ENCODE data around the gene SIPA1. TPM values are rescaled to one million over a fixed set of nuclear protein-coding genes. Genes with fewer than 3 reads are reported as not detected.

SIPA1 gene
- total and polyA plus RNA-seq, 2 of the 13 experiments (the other 11 are each of a cell fraction or from before 2014, with no cell fraction given): 5.8 to 7.7 TPM

- TF ChIP-seq, protein P1, sequence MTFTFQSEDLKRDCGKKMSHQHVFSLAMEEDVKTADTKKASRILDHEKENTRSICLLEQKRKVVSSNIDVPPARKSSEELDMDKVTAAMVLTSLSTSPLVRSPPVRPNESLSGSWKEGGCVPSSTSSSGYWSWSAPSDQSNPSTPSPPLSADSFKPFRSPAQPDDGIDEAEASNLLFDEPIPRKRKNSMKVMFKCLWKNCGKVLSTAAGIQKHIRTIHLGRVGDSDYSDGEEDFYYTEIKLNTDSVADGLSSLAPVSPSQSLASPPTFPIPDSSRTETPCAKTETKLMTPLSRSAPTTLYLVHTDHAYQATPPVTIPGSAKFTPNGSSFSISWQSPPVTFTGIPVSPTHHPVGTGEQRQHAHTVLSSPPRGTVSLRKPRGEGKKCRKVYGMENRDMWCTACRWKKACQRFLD (CRISPR knock-in tag; IDR thresholded peaks at IDR 0.05; ENCODE audit: borderline replicate concordance): no peak; the same call in 1 of the 2 replicates
- no peak for TF ChIP-seq CENPBD1 (CRISPR knock-in tag; IDR thresholded peaks at IDR 0.05; ENCODE audit: borderline replicate concordance, low read depth)
- no peak for TF ChIP-seq RBAK (CRISPR knock-in tag; IDR thresholded peaks at IDR 0.05)
- TF ChIP-seq U2AF1 (optimal IDR thresholded peaks at IDR 0.05; ENCODE audit: low read depth, low read length): no peak
- no peak for TF ChIP-seq ATAD3A (CRISPR knock-in tag; IDR thresholded peaks at IDR 0.05)
- TF ChIP-seq ZBTB37 (CRISPR knock-in tag; IDR thresholded peaks at IDR 0.05): no peak
- TF ChIP-seq BRCA1 (CRISPR knock-in tag; IDR thresholded peaks at IDR 0.05): no peak
- TF ChIP-seq SCMH1 (CRISPR knock-in tag; IDR thresholded peaks at IDR 0.05; ENCODE audit: borderline replicate concordance): no peak
- TF ChIP-seq GLI4 (CRISPR knock-in tag; IDR thresholded peaks at IDR 0.05; ENCODE audit: borderline replicate concordance): no peak
- TF ChIP-seq GABPA (IDR thresholded peaks at IDR 0.05; ENCODE audit: low read depth, low read length): peak; percentile 69
- TF ChIP-seq GABPA (CRISPR knock-in tag; IDR thresholded peaks at IDR 0.05; ENCODE audit: low read depth): peak; percentile 28; the same call in 1 of the 2 replicates
- 0 out of 2 replicates have a peak, but pooled peaks have one; percentile 16 for TF ChIP-seq ZBTB46 (CRISPR knock-in tag; IDR thresholded peaks at IDR 0.05; ENCODE audit: borderline replicate concordance)
- TF ChIP-seq MTA3 (CRISPR knock-in tag; IDR thresholded peaks at IDR 0.05): no peak
- peak; percentile 53 to 81 for TF ChIP-seq POLR2A (IDR thresholded peaks at IDR 0.05; ENCODE audit: insufficient read depth in 1 of 2, low read depth in 2 of 2, low read length in 2 of 2)
- TF ChIP-seq ZNF354B (CRISPR knock-in tag; IDR thresholded peaks at IDR 0.05): no peak
- no peak for TF ChIP-seq ZNF263 (CRISPR knock-in tag; IDR thresholded peaks at IDR 0.05)
- TF ChIP-seq NFKBIZ (CRISPR knock-in tag; IDR thresholded peaks at IDR 0.05): no peak
- TF ChIP-seq SMARCE1 (IDR thresholded peaks at IDR 0.05; ENCODE audit: borderline replicate concordance): no peak
- TF ChIP-seq, protein P2, sequence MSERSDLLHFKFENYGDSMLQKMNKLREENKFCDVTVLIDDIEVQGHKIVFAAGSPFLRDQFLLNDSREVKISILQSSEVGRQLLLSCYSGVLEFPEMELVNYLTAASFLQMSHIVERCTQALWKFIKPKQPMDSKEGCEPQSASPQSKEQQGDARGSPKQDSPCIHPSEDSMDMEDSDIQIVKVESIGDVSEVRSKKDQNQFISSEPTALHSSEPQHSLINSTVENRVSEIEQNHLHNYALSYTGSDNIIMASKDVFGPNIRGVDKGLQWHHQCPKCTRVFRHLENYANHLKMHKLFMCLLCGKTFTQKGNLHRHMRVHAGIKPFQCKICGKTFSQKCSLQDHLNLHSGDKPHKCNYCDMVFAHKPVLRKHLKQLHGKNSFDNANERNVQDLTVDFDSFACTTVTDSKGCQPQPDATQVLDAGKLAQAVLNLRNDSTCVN (CRISPR knock-in tag; IDR thresholded peaks at IDR 0.05; ENCODE audit: borderline replicate concordance): no peak
- TF ChIP-seq EP300 (IDR thresholded peaks at IDR 0.05; ENCODE audit: low read depth in 2 of 2, low read length in 2 of 2): no peak
- no peak for TF ChIP-seq EP300 (CRISPR knock-in tag; IDR thresholded peaks at IDR 0.05; ENCODE audit: borderline replicate concordance)
- TF ChIP-seq HNRNPL (IDR thresholded peaks at IDR 0.05; ENCODE audit: low read depth, low read length): no peak
- no peak for TF ChIP-seq PHB2 (IDR thresholded peaks at IDR 0.05; ENCODE audit: partially characterized antibody)
- TF ChIP-seq BCL6 (CRISPR knock-in tag; IDR thresholded peaks at IDR 0.05): peak; percentile 41; the same call in 1 of the 2 replicates
Measured at GRCh38 chr11:65662799-65663638, 25.1 kb downstream of the SIPA1 start, which contains the start of gene RELA (continued).
